ENCODE measurements around the gene SLIT3.

SLIT3 gene

DNA sequence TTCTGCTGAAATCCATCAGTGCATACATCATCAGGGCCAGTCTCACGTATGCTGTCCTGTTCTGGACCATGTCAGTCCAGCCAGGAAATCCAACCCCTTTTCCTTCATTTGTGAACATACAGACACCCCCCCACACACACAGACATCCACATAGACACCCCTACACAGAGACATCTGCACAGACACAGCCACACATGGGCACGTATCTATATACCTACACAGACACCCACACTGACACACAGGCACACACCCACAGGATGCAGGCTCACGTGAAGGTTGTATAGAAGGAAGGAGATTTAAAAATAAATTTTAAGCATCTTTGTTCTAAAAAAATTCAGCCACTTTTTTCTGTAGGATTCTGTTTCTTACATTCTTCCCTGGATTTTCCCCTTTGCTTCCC, 325.6 kb downstream of the SLIT3 start:
- H3K4me2 ChIP-seq (ENCODE audit: low read length): no peak overlapping the region
- peaks cover 70% of the 10 kb centered on the region for H3K27me3 ChIP-seq (ENCODE audit: low read depth, low read length)
- TF ChIP-seq, protein P1, sequence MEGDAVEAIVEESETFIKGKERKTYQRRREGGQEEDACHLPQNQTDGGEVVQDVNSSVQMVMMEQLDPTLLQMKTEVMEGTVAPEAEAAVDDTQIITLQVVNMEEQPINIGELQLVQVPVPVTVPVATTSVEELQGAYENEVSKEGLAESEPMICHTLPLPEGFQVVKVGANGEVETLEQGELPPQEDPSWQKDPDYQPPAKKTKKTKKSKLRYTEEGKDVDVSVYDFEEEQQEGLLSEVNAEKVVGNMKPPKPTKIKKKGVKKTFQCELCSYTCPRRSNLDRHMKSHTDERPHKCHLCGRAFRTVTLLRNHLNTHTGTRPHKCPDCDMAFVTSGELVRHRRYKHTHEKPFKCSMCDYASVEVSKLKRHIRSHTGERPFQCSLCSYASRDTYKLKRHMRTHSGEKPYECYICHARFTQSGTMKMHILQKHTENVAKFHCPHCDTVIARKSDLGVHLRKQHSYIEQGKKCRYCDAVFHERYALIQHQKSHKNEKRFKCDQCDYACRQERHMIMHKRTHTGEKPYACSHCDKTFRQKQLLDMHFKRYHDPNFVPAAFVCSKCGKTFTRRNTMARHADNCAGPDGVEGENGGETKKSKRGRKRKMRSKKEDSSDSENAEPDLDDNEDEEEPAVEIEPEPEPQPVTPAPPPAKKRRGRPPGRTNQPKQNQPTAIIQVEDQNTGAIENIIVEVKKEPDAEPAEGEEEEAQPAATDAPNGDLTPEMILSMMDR (IDR thresholded peaks at IDR 0.05; ENCODE audit: low read depth, low read length): no peak
- no peak for TF ChIP-seq EZH2phosphoT487 (IDR thresholded peaks at IDR 0.05; ENCODE audit: low read depth)
- no peak overlapping the region for H3K4me3 ChIP-seq (ENCODE audit: low read length)
- H3K27ac ChIP-seq (ENCODE audit: low read length): no peak overlapping the region
- H3K79me2 ChIP-seq (ENCODE audit: low read length): no peaks in the 10 kb centered on the region
- no peaks in the 10 kb centered on the region for H3K36me3 ChIP-seq (replicated peaks; ENCODE audit: low read depth, low read length)
- H3K9ac ChIP-seq (ENCODE audit: low read length): no peak overlapping the region
- no peaks in the 10 kb centered on the region for H4K20me1 ChIP-seq (ENCODE audit: insufficient read depth, low read length)
- no peaks in the 10 kb centered on the region for H3K9me3 ChIP-seq (ENCODE audit: insufficient read depth, low read length)
- H3K4me1 ChIP-seq (ENCODE audit: low read length): peaks cover 32% of the 10 kb centered on the region
- no peak overlapping the region for H2AFZ ChIP-seq (ENCODE audit: low read depth, low read length)

DNA sequence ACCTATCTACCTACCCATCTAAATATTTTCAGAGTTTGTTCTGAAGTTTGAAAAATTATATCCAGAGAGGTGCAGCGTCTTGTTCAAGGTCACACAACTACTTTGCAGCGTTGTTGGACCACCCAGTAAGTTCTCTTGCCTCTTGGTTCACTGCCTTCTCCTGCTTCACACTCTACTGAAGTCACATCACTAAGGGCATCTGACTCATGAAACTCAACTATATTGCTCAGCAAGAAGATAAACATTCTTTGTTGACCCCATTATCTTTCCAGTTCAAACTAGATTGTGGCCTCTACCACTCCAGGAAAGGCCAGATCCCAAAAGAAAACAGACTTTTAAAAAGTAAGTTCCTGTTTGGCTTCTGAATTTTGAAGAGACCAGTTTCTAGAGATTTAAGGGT, 326.9 kb downstream of the SLIT3 start:
- TF ChIP-seq, protein P1 (IDR thresholded peaks at IDR 0.05; ENCODE audit: low read depth, low read length): no peak
- TF ChIP-seq EZH2phosphoT487 (IDR thresholded peaks at IDR 0.05; ENCODE audit: low read depth): no peak
- Histone ChIP-seq H2AFZ (ENCODE audit: low read depth, low read length) (no peak overlapping the region), H3K4me1 (ENCODE audit: low read length) (peaks cover 26% of the 10 kb centered on the region), H3K79me2 (ENCODE audit: low read length) (no peaks in the 10 kb centered on the region), H3K27me3 (ENCODE audit: low read depth, low read length) (peaks cover 60% of the 10 kb centered on the region), H3K4me3 (ENCODE audit: low read length) (no peak overlapping the region), H4K20me1 (ENCODE audit: insufficient read depth, low read length) (no peaks in the 10 kb centered on the region), H3K27ac (ENCODE audit: low read length) (no peak overlapping the region), H3K9ac (ENCODE audit: low read length) (no peak overlapping the region), H3K36me3 (replicated peaks; ENCODE audit: low read depth, low read length) (no peaks in the 10 kb centered on the region), H3K4me2 (ENCODE audit: low read length) (peak overlapping the region; percentile 27), H3K9me3 (ENCODE audit: insufficient read depth, low read length) (no peaks in the 10 kb centered on the region)

DNA sequence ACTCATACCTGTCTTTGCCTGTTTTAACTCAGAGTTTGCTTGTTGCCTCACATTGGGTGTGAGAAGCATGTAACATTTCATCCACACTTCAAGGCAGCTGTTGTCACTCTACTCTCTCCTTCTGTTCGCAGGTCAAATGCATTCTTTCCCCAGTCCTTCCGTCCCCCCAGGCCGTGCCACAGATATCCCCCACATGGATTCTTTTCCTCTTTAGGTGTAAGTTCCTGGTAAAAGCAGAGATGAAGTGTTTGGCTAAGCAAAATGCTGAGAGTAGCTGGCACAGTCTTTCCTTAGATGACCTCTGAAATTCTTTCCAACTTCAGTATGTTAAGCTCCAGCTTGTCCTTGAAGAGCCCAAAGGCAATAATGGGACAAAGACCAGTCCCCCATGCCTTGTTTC, 328.2 kb downstream of the SLIT3 start:
- no peak overlapping the region for H3K27ac ChIP-seq (ENCODE audit: low read length)
- H4K20me1 ChIP-seq (ENCODE audit: insufficient read depth, low read length): no peaks in the 10 kb centered on the region
- no peaks in the 10 kb centered on the region for H3K79me2 ChIP-seq (ENCODE audit: low read length)
- no peak overlapping the region for H2AFZ ChIP-seq (ENCODE audit: low read depth, low read length)
- no peak overlapping the region for H3K4me2 ChIP-seq (ENCODE audit: low read length)
- peaks cover 66% of the 10 kb centered on the region for H3K27me3 ChIP-seq (ENCODE audit: low read depth, low read length)
- H3K4me3 ChIP-seq (ENCODE audit: low read length): no peak overlapping the region
- no peak overlapping the region for H3K9ac ChIP-seq (ENCODE audit: low read length)
- TF ChIP-seq, protein P1 (IDR thresholded peaks at IDR 0.05; ENCODE audit: low read depth, low read length): no peak
- TF ChIP-seq EZH2phosphoT487 (IDR thresholded peaks at IDR 0.05; ENCODE audit: low read depth): no peak
- H3K36me3 ChIP-seq (replicated peaks; ENCODE audit: low read depth, low read length): no peaks in the 10 kb centered on the region
- H3K9me3 ChIP-seq (ENCODE audit: insufficient read depth, low read length): no peaks in the 10 kb centered on the region
- peaks cover 22% of the 10 kb centered on the region for H3K4me1 ChIP-seq (ENCODE audit: low read length)

DNA sequence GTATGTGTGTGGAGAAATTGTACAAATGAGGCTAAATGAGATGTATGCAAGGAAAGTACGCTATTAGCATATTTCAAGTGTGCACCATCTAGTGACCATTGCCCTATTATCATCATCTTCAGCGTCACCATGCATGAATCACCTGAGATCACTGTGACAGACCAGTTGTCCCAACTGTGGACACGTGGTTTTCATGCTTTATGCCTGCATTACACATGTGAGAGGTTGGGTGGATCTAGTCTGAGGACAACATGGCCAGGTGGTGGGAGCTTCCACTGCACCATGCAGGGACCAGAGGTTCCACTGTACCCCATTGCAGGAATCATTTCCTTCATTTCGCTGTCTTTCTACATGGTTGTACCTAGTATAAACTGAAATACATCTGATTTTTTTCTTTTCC, 329.8 kb downstream of the SLIT3 start:
- Histone ChIP-seq H3K79me2 (ENCODE audit: low read length) (no peaks in the 10 kb centered on the region), H3K9ac (ENCODE audit: low read length) (no peak overlapping the region), H3K36me3 (replicated peaks; ENCODE audit: low read depth, low read length) (no peaks in the 10 kb centered on the region), H3K27ac (ENCODE audit: low read length) (no peak overlapping the region), H3K4me1 (ENCODE audit: low read length) (peaks cover 16% of the 10 kb centered on the region), H4K20me1 (ENCODE audit: insufficient read depth, low read length) (no peaks in the 10 kb centered on the region), H3K9me3 (ENCODE audit: insufficient read depth, low read length) (no peaks in the 10 kb centered on the region), H2AFZ (ENCODE audit: low read depth, low read length) (no peak overlapping the region), H3K4me2 (ENCODE audit: low read length) (no peak overlapping the region), H3K4me3 (ENCODE audit: low read length) (no peak overlapping the region), H3K27me3 (ENCODE audit: low read depth, low read length) (peaks cover 62% of the 10 kb centered on the region)
- TF ChIP-seq, protein P1 (IDR thresholded peaks at IDR 0.05; ENCODE audit: low read depth, low read length): no peak
- TF ChIP-seq EZH2phosphoT487 (IDR thresholded peaks at IDR 0.05; ENCODE audit: low read depth): no peak
